HCT116 (cell line): ENCODE measurements around the gene CRACR2A. TPM values are rescaled to one million over a fixed set of nuclear protein-coding genes. Genes with fewer than 3 reads are reported as not detected.

Experiments
- ATAC-seq: fragments of 200-7000 bp; cut with Tn5 transposase; 2 replicates; pipeline ENCODE4 v1.9.1; 2020; ENCODE audit warnings: mild to moderate bottlenecking, moderate library complexity
- BruUV-seq: library from RNA; stranded (reverse); fragments of 400-500 nt; replicated peaks from 2 replicates; lab custom pipeline; 2021; lab: Mats Ljungman, UMichigan
- CTCF ChIA-PET: fragments of 300-600 bp; sonication (Branson Sonifier 250); formaldehyde crosslinking; loops from one replicate; lab custom pipeline; 2021; ENCODE audit warnings: antibody characterized with exemption; lab: Charles Lee
- POLR2A ChIA-PET: fragments of 300-600, 350-600 bp; sonication (Branson Sonifier 250); formaldehyde crosslinking; loops from one replicate; lab custom pipeline; 2021; ENCODE audit warnings: antibody characterized with exemption; lab: Charles Lee
- RAD21 ChIA-PET, 2 experiments: fragments of 300-600 bp; sonication (Branson Sonifier 250); formaldehyde crosslinking; loops; one replicate each; lab custom pipeline; 2023; ENCODE audit warnings: low total read pairs in 2 of 2; ENCODE audit not compliant: uncharacterized antibody in 2 of 2, unreplicated experiment in 2 of 2, low non-redundant PET in 1 of 2; lab: Charles Lee
- DNase-seq: peaks from one replicate; pipeline ENCODE4 v3.0.0-alpha.2; 2010; ENCODE audit warnings: low read depth, low spot score
- H2AFZ ChIP-seq: fragments of 200-600 bp; shearing (Covaris generic), sonication (generic); 2 replicates; pipeline ENCODE4 v1.6.1; 2017; ENCODE audit warnings: low read depth, mixed run types, mixed read lengths, antibody characterized with exemption, low read length; ENCODE audit not compliant: poor library complexity, severe bottlenecking
- H3K27ac ChIP-seq: 2 replicates; pipeline ENCODE4 v1.5.1; 2012; ENCODE audit warnings: low read depth, low read length
- H3K27me3 ChIP-seq: fragments of 200-600 bp; sonication (generic); 2 replicates; pipeline ENCODE4 v1.6.1; 2016; ENCODE audit warnings: mixed run types, low read length, mixed read lengths; ENCODE audit not compliant: insufficient read depth
- H3K36me3 ChIP-seq, 2 experiments: fragments of 200-500 bp in 1 of 2; fragments of 200-600 bp in 1 of 2; sonication (Bioruptor generic) in 1 of 2; sonication (generic) in 1 of 2; 2 replicates each; pipeline versions ENCODE4 v1.5.1 to v1.6.1; 2014 to 2016; ENCODE audit warnings: low read length in 2 of 2, inconsistent platforms in 1 of 2, mixed read lengths in 1 of 2, mixed run types in 1 of 2; ENCODE audit not compliant: insufficient read depth in 2 of 2, control insufficient read depth in 1 of 2
- H3K4me1 ChIP-seq, 2 experiments: fragments of 200-600 bp in 1 of 2; sonication (generic) in 1 of 2; 2 replicates each; pipeline versions ENCODE4 v1.5.1 to v1.6.1; 2012 to 2017; ENCODE audit warnings: low read length in 2 of 2, inconsistent platforms in 1 of 2, mild to moderate bottlenecking in 1 of 2, mixed read lengths in 1 of 2, mixed run types in 1 of 2, moderate library complexity in 1 of 2; ENCODE audit not compliant: insufficient read depth in 2 of 2, control insufficient read depth in 1 of 2
- H3K4me2 ChIP-seq: fragments of 200-600 bp; sonication (generic); 2 replicates; pipeline ENCODE4 v1.6.1; 2017; ENCODE audit warnings: mixed run types, low read length, mixed read lengths
- H3K4me3 ChIP-seq, 2 experiments: fragments of 200-600 bp in 1 of 2; sonication (generic) in 1 of 2; replicated peaks in 1 of 2; 2 replicates each; pipeline ENCODE4 v1.5.1; 2011 to 2016; ENCODE audit warnings: low read length in 2 of 2, control low read depth in 1 of 2, low read depth in 1 of 2, mild to moderate bottlenecking in 1 of 2, mixed read lengths in 1 of 2, mixed run types in 1 of 2
- H3K79me2 ChIP-seq: fragments of 200-600 bp; sonication (generic); 2 replicates; pipeline ENCODE4 v1.6.1; 2017; ENCODE audit warnings: mild to moderate bottlenecking, mixed run types, low read length, moderate library complexity, mixed read lengths; ENCODE audit not compliant: insufficient read depth
- H3K9ac ChIP-seq: fragments of 200-600 bp; sonication (generic); 2 replicates; pipeline ENCODE4 v1.6.1; 2016; ENCODE audit warnings: low read length, mixed read lengths
- H3K9me2 ChIP-seq: fragments of 200-600 bp; sonication (generic), shearing (Covaris generic); 2 replicates; pipeline ENCODE4 v1.6.1; 2017; ENCODE audit warnings: mixed run types, mild to moderate bottlenecking, moderate library complexity; ENCODE audit not compliant: insufficient read depth
- H3K9me3 ChIP-seq, 2 experiments: fragments of 200-500 bp in 1 of 2; fragments of 200-600 bp in 1 of 2; sonication (Bioruptor generic) in 1 of 2; sonication (generic) in 1 of 2; 2 replicates each; pipeline ENCODE4 v1.6.1; 2014 to 2017; ENCODE audit warnings: low read length in 2 of 2, mixed read lengths in 2 of 2, inconsistent platforms in 1 of 2, low read depth in 1 of 2, mild to moderate bottlenecking in 1 of 2, mixed run types in 1 of 2, moderate library complexity in 1 of 2; ENCODE audit not compliant: control insufficient read depth in 1 of 2, insufficient read depth in 1 of 2
- H4K20me1 ChIP-seq: fragments of 200-600 bp; sonication (generic), shearing (Covaris generic); 2 replicates; pipeline ENCODE4 v1.6.1; 2017; ENCODE audit warnings: mixed run types, mild to moderate bottlenecking, moderate library complexity; ENCODE audit not compliant: insufficient read depth
- CBX3 ChIP-seq: IDR thresholded peaks from 2 replicates; pipeline ENCODE4 v1.6.1; 2012; ENCODE audit warnings: low read depth
- CEBPB ChIP-seq: IDR thresholded peaks from 2 replicates; pipeline ENCODE4 v1.6.1; 2012; ENCODE audit warnings: low read depth
- EGR1 ChIP-seq: IDR thresholded peaks from 2 replicates; pipeline ENCODE4 v1.6.1; 2012; ENCODE audit warnings: low read depth
- EZH2 ChIP-seq: fragments of 200-600 bp; sonication (generic); IDR thresholded peaks from 2 replicates; pipeline ENCODE4 v1.6.1; 2017; ENCODE audit warnings: antibody characterized with exemption, mixed run types
- EZH2phosphoT487 ChIP-seq: fragments of 200-600 bp; IDR thresholded peaks from 2 replicates; pipeline ENCODE4 v1.6.1; 2018; ENCODE audit warnings: antibody characterized with exemption, borderline replicate concordance
- POLR2A ChIP-seq: IDR thresholded peaks from 2 replicates; pipeline ENCODE4 v1.7.0; 2011; ENCODE audit warnings: borderline replicate concordance; ENCODE audit not compliant: insufficient read depth, insufficient read length; ENCODE audit errors: extremely low read depth
- POLR2AphosphoS5 ChIP-seq: IDR thresholded peaks from 2 replicates; pipeline ENCODE4 v1.6.1; 2011; ENCODE audit warnings: mild to moderate bottlenecking, low read depth, low read length, moderate library complexity
- RAD21 ChIP-seq: IDR thresholded peaks from 2 replicates; pipeline ENCODE4 v1.6.1; 2012; ENCODE audit warnings: low read depth, mild to moderate bottlenecking
- REST ChIP-seq: IDR thresholded peaks from 2 replicates; pipeline ENCODE4 v1.6.1; 2012; ENCODE audit warnings: low read depth
- SIN3A ChIP-seq: IDR thresholded peaks from 2 replicates; pipeline ENCODE4 v1.6.1; 2012; ENCODE audit warnings: low read depth
- SP1 ChIP-seq: IDR thresholded peaks from 2 replicates; pipeline ENCODE4 v1.6.1; 2012; ENCODE audit warnings: low read depth
- SRF ChIP-seq: IDR thresholded peaks from 2 replicates; pipeline ENCODE4 v1.6.1; 2012; ENCODE audit warnings: low read depth
- TCF7L2 ChIP-seq: IDR thresholded peaks from 2 replicates; pipeline ENCODE4 v1.7.0; 2011; ENCODE audit warnings: borderline replicate concordance, inconsistent platforms; ENCODE audit not compliant: insufficient read depth, insufficient read length; ENCODE audit errors: extremely low read depth
- ZFX ChIP-seq: fragments of 450-650 bp; IDR thresholded peaks from 2 replicates; pipeline ENCODE4 v1.6.1; 2017
- intact Hi-C: fragments of 100-400 bp; cut with micrococcal nuclease; formaldehyde crosslinking; loops from 2 replicates; pipeline ENCODE4 v1.10.0; 2022
- total RNA-seq: library from RNA; stranded (reverse); gene quantifications from one replicate; pipeline ENCODE4 v1.2.1, GENCODE V29; 2021; ENCODE audit not compliant: unreplicated experiment
- TF ChIP-seq, protein P1 (sequence below), 3 experiments: fragments of 200-600 bp in 1 of 3; sonication (generic) in 1 of 3; IDR thresholded peaks in 2 of 3; conservative IDR thresholded peaks in 1 of 3; 2 replicates each; pipeline ENCODE4 v1.5.1; 2012 to 2017; ENCODE audit warnings: low read depth in 2 of 3, low read length in 2 of 3, antibody characterized with exemption in 1 of 3, borderline replicate concordance in 1 of 3, control low read depth in 1 of 3, mild to moderate bottlenecking in 1 of 3, mixed read lengths in 1 of 3, mixed run types in 1 of 3, moderate library complexity in 1 of 3; ENCODE audit not compliant: insufficient read depth in 1 of 3
- TF ChIP-seq, protein P2 (sequence below): IDR thresholded peaks from 2 replicates; pipeline ENCODE4 v1.6.1; 2012

The CRACR2A gene
- total RNA-seq, 1 experiment from 2014 or later: 18.4 TPM

- Histone ChIP-seq H2AFZ (no peak overlapping the region), H3K27ac (no peak overlapping the region), H3K4me1 (no peaks in the 10 kb centered on the region), H4K20me1 (no peaks in the 10 kb centered on the region), H3K9me3 (no peaks in the 10 kb centered on the region), H3K4me2 (no peak overlapping the region), H3K36me3 (no peaks in the 10 kb centered on the region), H3K9me2 (no peaks in the 10 kb centered on the region), H3K79me2 (no peaks in the 10 kb centered on the region), H3K27me3 (peaks cover 27% of the 10 kb centered on the region), H3K4me3 (no peak overlapping the region), H3K9ac (no peak overlapping the region)
- DNase-seq (no peak), ATAC-seq (no peak)
- no TSS peak for BruUV-seq
- ChIA-PET RAD21 (no interaction called here), CTCF (no interaction called here), POLR2A (no interaction called here)
- intact Hi-C loops: no loop called here
- no peak for TF ChIP-seq ZFX
- TF ChIP-seq REST: no peak
- TF ChIP-seq RAD21: no peak
- TF ChIP-seq, protein P1, sequence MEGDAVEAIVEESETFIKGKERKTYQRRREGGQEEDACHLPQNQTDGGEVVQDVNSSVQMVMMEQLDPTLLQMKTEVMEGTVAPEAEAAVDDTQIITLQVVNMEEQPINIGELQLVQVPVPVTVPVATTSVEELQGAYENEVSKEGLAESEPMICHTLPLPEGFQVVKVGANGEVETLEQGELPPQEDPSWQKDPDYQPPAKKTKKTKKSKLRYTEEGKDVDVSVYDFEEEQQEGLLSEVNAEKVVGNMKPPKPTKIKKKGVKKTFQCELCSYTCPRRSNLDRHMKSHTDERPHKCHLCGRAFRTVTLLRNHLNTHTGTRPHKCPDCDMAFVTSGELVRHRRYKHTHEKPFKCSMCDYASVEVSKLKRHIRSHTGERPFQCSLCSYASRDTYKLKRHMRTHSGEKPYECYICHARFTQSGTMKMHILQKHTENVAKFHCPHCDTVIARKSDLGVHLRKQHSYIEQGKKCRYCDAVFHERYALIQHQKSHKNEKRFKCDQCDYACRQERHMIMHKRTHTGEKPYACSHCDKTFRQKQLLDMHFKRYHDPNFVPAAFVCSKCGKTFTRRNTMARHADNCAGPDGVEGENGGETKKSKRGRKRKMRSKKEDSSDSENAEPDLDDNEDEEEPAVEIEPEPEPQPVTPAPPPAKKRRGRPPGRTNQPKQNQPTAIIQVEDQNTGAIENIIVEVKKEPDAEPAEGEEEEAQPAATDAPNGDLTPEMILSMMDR (IDR thresholded peaks at IDR 0.05 in 2 of 3, conservative IDR thresholded peaks at IDR 0.05 in 1 of 3; ENCODE audit: borderline replicate concordance in 1 of 3, insufficient read depth in 1 of 3, low read depth in 2 of 3, low read length in 2 of 3): no peak
- no peak for TF ChIP-seq POLR2A
- no peak for TF ChIP-seq SRF
- TF ChIP-seq POLR2AphosphoS5: no peak
- TF ChIP-seq EZH2phosphoT487: no peak
- no peak for TF ChIP-seq EGR1
- TF ChIP-seq, protein P2, sequence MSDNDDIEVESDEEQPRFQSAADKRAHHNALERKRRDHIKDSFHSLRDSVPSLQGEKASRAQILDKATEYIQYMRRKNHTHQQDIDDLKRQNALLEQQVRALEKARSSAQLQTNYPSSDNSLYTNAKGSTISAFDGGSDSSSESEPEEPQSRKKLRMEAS: no peak
- no peak for TF ChIP-seq EZH2
- TF ChIP-seq CEBPB: no peak
- TF ChIP-seq SP1: no peak
- TF ChIP-seq TCF7L2: no peak
- no peak for TF ChIP-seq SIN3A
- no peak for TF ChIP-seq CBX3
Measured at GRCh38 chr12:3576891-3577290, 176.0 kb downstream of the CRACR2A start.
